HCT116 (cell line): Measurements from ENCODE around the gene RASGRF2. TPM values are rescaled to one million over a fixed set of nuclear protein-coding genes. Genes with fewer than 3 reads are reported as not detected.

Source experiments
- ATF3 ChIP-seq: IDR thresholded peaks from 2 replicates; pipeline ENCODE4 v1.6.1; 2012
- ELF1 ChIP-seq: IDR thresholded peaks from 2 replicates; pipeline ENCODE4 v1.6.1; 2012; ENCODE audit warnings: low read depth, borderline replicate concordance
- EZH2 ChIP-seq: fragments of 200-600 bp; sonication (generic); IDR thresholded peaks from 2 replicates; pipeline ENCODE4 v1.6.1; 2017; ENCODE audit warnings: antibody characterized with exemption, mixed run types
- JUND ChIP-seq: IDR thresholded peaks from 2 replicates; pipeline ENCODE4 v1.6.1; 2012
- MAX ChIP-seq: IDR thresholded peaks from 2 replicates; pipeline ENCODE4 v1.6.1; 2012
- POLR2A ChIP-seq: IDR thresholded peaks from 2 replicates; pipeline ENCODE4 v1.7.0; 2011; ENCODE audit warnings: borderline replicate concordance; ENCODE audit not compliant: insufficient read depth, insufficient read length; ENCODE audit errors: extremely low read depth
- SP1 ChIP-seq: IDR thresholded peaks from 2 replicates; pipeline ENCODE4 v1.6.1; 2012; ENCODE audit warnings: low read depth
- TCF7L2 ChIP-seq: IDR thresholded peaks from 2 replicates; pipeline ENCODE4 v1.7.0; 2011; ENCODE audit warnings: borderline replicate concordance, inconsistent platforms; ENCODE audit not compliant: insufficient read depth, insufficient read length; ENCODE audit errors: extremely low read depth
- ZFX ChIP-seq: fragments of 450-650 bp; IDR thresholded peaks from 2 replicates; pipeline ENCODE4 v1.6.1; 2017
- total RNA-seq: library from RNA; stranded (reverse); gene quantifications from one replicate; pipeline ENCODE4 v1.2.1, GENCODE V29; 2021; ENCODE audit not compliant: unreplicated experiment
- TF ChIP-seq, protein P1 (sequence below): IDR thresholded peaks from 2 replicates; pipeline ENCODE4 v1.6.1; 2012; ENCODE audit warnings: low read depth

The RASGRF2 gene
- total RNA-seq, 1 experiment from 2014 or later: 0.05 TPM

DNA sequence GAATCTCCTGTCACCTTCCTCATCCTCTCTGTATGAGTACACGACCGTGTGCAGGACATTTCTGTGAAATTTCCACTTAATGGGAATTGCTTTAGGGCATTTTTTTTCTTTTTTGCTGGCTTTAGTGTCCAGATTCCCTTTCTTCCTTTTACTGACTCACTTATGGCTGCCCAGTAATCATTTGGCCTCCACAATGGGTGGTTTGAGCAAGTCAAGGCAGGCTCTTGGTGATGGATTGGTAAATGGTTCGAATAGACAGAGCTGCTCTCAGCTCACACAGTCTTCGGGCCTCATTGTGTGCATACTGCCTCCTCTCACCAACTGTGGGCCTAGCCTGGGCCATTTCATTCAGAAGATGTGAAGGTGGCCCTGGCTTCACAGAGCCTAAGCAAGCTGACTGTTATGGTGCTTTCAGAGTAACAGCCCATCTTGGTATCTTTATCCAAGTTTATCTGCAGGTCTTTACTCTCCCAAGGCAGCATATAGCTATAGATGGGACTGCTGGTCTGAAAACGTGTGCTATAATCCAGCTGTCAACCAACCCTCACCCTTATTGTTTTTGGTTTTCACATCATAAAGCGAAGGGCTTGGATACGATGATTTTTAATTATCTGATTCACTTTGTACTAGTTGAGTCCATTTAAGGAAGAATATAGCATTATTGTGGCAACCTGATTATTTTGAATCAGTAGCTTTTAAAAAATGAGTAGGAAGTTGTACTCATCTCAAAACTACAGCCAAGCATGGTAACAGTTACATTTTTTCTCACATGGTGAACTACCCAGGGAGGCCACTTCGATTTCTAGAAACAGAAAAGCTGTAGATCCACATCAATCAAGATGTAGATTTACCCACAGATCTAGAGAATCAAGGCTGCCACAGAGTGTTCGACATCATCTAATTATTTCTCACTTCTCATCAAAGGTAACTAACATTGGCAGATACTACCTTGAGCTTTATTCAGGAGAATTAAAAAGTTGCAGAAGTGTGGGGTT, 222.5 kb downstream of the RASGRF2 start (continued):
- TF ChIP-seq ATF3 (no peak), POLR2A (no peak), EZH2 (no peak), ELF1 (no peak), SP1 (no peak), JUND (no peak), TCF7L2 (no peak), ZFX (no peak), MAX (no peak)
- TF ChIP-seq, protein P1, sequence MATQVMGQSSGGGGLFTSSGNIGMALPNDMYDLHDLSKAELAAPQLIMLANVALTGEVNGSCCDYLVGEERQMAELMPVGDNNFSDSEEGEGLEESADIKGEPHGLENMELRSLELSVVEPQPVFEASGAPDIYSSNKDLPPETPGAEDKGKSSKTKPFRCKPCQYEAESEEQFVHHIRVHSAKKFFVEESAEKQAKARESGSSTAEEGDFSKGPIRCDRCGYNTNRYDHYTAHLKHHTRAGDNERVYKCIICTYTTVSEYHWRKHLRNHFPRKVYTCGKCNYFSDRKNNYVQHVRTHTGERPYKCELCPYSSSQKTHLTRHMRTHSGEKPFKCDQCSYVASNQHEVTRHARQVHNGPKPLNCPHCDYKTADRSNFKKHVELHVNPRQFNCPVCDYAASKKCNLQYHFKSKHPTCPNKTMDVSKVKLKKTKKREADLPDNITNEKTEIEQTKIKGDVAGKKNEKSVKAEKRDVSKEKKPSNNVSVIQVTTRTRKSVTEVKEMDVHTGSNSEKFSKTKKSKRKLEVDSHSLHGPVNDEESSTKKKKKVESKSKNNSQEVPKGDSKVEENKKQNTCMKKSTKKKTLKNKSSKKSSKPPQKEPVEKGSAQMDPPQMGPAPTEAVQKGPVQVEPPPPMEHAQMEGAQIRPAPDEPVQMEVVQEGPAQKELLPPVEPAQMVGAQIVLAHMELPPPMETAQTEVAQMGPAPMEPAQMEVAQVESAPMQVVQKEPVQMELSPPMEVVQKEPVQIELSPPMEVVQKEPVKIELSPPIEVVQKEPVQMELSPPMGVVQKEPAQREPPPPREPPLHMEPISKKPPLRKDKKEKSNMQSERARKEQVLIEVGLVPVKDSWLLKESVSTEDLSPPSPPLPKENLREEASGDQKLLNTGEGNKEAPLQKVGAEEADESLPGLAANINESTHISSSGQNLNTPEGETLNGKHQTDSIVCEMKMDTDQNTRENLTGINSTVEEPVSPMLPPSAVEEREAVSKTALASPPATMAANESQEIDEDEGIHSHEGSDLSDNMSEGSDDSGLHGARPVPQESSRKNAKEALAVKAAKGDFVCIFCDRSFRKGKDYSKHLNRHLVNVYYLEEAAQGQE: no peak
- TF ChIP-seq, all 23 proteins: peak for 0
